GM21390 (cell line): ENCODE results near the gene SMYD4.
"Not testable (repeated sequence)": the region's sequence is repeated elsewhere in the genome, so short reads cannot be mapped to it uniquely, and the experiment has no call there.

Experiments used
- ATAC-seq: cut with Tn5 transposase; IDR thresholded peaks from one replicate; pipeline ENCODE4 v1.9.1; 2021; ENCODE audit not compliant: unreplicated experiment

The SMYD4 gene

DNA sequence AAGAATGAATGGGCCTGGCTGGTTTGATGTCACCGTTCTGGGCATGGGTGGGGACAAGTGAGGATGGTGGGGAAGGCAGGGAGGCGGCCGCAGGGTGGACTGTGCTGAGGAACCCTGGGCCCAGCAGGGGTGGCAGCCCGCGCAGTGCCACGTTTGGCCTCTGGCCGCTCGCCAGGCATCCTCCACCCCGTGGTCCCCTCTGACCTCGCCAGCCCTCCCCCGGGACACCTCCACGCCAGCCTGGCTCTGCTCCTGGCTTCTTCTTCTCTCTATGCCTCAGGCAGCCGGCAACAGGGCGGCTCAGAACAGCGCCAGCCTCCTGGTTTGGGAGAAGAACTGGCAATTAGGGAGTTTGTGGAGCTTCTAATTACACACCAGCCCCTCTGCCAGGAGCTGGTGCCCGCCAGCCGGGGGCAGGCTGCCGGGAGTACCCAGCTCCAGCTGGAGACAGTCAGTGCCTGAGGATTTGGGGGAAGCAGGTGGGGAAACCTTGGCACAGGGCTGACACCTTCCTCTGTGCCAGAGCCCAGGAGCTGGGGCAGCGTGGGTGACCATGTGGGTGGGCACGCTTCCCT is 74.4 kb downstream of the SMYD4 start:
- ATAC-seq = no peak

DNA sequence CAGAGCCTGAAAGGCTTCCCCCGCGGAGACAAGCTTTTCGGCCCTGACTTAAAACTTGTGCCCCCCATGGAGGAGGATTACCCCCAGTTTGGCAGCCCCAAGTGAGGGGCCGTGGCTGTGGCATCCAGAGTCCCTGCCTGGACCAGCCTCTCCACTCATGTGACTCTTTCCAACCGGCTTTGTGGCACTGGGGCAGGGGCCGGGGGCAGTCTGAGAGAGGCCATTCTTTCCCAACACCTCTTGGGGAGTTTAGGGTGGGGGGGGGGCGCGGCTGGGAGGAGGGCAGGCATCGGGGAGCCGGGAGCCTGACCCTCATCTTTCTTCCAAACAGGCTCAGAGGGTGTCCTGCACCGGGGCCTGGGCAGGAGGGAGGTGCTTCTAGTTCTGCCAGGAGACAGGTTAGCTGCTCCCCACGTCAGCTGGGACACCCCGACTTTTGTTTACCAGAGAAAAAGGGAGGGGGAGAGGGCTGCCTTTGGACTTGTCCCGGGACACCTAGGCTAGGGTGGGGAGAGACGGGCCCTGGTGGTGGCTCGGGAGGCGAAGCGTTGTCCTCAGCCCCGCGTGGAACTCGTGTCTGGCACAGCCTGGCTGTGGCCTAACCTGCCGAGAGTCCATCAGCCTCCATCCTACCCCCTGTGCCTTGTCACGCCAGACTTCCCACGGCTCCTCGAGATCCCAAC is 75.1 kb downstream of the SMYD4 start:
- ATAC-seq = no peak

GRCh38 chr17:1753767-1754429 is 75.8 kb downstream of the SMYD4 start:
- no peak for ATAC-seq

DNA sequence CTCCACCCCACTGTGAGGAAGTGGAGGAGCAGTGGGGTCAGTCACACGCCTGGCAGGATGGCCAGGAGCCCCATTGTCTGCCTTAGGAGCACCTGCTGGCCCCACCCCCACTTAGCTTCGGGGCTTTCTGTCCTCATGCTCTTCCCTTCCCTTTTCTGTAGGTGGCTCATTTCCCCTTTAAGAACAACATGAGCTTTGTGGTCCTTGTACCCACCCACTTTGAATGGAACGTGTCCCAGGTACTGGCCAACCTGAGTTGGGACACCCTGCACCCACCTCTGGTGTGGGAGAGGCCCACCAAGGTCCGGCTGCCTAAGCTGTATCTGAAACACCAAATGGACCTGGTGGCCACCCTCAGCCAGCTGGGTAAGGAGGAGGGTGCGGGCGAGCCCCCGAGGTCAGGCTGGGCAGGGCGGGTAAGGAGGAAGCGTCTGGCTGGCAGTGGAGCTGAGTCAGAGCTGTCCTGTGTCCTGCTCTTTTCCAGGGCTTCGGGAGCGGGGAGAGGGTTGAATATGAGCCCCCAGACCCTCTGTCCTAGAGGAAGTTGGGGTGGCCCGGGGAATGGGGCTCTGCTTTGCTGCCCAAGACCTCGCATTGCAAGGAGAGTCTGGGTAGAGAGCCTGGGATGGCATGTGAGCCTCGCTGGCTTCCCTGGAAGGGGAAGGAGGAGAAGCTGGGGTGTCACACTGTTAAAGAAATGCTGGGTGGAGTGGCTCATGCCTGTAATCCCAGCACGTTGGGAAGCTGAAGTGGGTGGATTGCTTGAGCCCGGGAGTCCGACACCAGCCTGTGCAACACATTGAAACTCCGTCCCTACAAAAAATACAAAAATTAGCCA is 77.1 kb downstream of the SMYD4 start:
- ATAC-seq = no peak

GRCh38 chr17:1750628-1751027 is 79.1 kb downstream of the SMYD4 start:
- no peak for ATAC-seq

DNA sequence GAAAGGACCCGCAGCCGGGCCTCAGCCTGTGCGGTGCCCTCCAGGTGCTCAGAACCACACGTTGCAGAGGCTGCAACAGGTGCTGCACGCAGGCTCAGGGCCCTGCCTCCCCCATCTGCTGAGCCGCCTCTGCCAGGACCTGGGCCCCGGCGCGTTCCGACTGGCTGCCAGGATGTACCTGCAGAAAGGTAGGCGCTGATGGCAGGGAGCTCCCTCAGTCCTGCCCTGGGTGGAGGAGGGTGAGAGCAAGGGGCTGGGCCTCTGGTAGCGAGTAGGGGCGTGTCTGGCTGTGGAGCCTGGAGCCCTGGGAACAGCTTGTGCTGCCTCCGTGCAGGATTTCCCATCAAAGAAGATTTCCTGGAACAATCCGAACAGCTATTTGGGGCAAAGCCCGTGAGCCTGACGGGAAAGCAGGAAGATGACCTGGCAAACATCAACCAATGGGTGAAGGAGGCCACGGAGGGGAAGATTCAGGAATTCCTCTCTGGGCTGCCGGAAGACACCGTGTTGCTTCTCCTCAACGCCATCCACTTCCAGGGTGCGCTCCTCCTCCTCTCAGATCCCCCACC is 82.6 kb downstream of the SMYD4 start:
- ATAC-seq = no peak

- ATAC-seq = no peak
Measured at GRCh38 chr17:1745513-1746020, 84.1 kb downstream of the SMYD4 start.

DNA sequence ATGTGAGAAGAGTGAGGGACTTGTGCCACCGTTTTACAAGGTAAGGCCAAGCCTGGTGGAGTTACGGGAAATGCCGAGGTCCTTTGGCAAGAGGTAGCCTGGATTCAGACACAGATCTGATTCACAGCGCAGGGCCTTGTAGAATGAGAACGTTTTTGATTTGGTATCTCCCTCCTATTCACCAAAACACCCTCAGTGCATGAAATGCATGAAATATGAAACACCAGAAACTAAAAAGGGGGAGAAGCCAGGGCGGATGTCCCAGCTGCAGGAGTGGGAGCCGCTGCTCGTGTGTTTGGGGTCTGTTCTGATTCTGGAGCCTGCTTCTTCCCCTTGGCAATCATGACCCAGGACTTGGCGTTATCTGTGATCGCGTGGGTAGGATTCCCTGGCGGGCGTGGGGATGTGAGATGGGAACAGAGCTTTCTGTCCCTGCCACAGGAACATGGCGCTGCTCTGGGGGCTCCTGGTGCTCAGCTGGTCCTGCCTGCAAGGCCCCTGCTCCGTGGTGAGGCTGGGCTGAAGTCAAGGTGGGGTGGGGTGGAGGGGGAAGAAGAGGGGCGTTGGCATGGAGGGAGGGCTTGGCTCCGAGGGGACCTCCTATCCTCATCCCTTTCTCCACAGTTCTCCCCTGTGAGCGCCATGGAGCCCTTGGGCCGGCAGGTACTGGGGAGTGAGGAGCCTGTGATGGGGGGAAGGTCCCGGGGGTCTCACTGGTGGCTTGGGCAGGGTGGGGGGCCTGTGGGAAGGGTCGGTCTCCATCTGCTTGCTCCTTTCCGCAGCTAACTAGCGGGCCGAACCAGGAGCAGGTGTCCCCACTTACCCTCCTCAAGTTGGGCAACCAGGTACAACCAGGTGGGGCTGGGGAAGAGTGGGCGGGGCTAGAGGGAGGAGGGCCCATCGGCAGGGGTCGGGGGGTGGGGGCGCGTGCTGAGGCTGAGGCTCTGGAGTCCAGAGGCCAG is 84.9 kb downstream of the SMYD4 start:
- ATAC-seq = no peak

DNA sequence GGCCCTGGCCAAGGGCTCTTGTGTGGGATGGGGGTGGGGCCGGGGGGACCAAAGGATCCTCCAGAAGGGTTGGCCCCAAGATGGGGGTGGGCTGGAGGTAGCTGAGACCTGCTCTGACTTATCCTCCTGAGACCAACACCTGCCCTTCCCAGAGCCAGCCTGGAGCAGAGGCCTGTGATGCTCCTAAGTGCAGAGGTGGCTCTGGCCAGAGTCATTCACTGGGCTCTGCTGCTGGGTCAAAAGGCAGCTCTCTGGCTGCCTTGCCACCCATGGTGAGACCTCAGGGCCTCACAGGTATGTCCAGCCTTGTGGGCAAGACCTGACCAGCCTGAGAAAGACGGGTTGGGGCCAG is 86.6 kb downstream of the SMYD4 start:
- no peak for ATAC-seq

GRCh38 chr17:1742371-1743087 is 87.2 kb downstream of the SMYD4 start, which contains the start of gene SERPINF2:
TSS of gene SERPINF2 (plus strand) at chr17:1742871. CDS start at chr17:1744996, 2,125 bp downstream.
- no peak for ATAC-seq

- ATAC-seq = not testable (repeated sequence)
Measured at GRCh38 chr17:1741899-1742298, 87.8 kb downstream of the SMYD4 start.

DNA sequence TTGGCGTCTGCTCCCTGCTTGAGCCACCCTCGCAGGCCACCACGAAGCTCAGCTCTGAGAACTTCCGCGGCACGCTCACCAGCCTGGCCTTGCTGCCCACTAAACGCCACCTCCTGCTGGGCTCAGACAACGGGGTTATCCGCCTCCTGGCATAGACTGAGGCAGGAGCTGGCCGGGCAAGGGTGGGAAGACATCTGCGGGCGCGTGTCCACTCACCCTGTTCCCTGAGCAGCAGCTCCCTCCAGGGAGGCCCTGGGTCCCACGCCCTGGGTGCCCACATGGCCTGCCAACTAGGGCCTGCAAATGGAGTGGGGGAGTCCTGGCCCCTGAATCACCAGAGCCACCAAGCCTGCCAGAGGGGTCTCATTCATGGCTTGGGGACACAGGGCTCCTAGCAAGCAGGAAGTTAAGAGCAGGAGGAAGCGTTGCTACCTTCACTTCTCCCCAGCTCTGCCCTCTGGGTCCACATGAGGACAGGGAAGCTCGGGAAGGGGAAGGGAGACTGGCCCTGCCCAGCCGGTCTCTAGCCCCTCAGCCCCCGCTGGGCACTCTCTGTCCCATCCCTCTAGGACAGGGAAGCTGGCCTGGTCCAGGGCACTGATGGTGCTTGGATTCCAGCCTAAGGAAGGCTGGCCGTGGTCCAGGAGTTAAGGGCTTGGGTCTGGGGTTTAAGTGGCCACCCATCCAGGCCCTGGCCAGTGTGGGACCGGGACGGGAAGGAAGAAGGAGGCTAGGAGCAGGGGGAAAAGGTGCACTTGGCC is 92.0 kb downstream of the SMYD4 start:
- ATAC-seq = no peak

- no peak for ATAC-seq
Measured at GRCh38 chr17:1736348-1737281, 93.1 kb downstream of the SMYD4 start.

- no peak for ATAC-seq
Measured at GRCh38 chr17:1735834-1736347, 93.8 kb downstream of the SMYD4 start.

DNA sequence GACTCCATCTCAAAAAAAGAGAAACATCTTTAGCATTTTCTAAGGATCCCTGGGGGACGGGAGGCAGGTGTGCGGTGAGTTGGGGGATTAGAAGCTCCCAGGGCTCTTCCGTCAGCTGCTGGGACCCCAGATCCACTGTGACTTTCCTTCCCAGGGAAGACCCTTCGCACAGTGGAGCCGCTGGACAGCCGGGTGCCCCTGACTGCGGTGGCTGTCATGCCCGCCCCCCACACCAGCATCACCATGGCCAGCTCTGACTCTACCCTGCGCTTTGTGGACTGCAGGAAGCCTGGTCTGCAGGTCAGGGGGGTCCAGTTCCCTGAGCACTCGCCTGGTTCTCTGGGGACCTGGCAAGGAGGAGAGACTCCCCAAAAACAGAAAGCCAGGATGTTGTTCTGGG is 94.3 kb downstream of the SMYD4 start:
- no peak for ATAC-seq

DNA sequence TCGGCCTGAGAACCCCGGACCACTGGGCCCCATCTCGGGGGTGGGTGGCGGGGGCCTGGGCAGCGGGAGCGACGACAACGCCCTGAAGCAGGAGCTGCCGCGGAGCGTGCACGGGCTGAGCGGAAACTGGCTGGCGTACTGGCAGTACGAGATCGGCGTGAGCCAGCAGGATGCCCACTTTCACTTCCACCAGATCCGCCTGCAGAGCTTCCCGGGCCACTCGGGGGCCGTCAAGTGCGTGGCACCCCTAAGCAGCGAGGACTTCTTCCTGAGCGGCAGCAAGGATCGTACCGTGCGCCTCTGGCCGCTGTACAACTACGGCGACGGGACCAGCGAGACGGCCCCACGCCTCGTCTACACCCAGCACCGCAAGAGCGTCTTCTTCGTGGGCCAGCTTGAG is 95.9 kb downstream of the SMYD4 start:
- no peak for ATAC-seq

- ATAC-seq = no peak
Measured at GRCh38 chr17:1732833-1733321, 96.8 kb downstream of the SMYD4 start.
